Measurements from ENCODE around the gene LBX2.
A peak's percentile ranks its signal among the peaks of the same experiment; 100 is the strongest.
"Not testable (repeated sequence)": the region's sequence is repeated elsewhere in the genome, so short reads cannot be mapped to it uniquely, and the experiment has no call there.

Gene LBX2

GRCh38 chr2:74471332-74472065, 27.9 kb downstream of the LBX2 start:
- Histone ChIP-seq H3K9ac (ENCODE audit: low read length) (peak overlapping the region; percentile 81), H3K36me3 (ENCODE audit: control insufficient read depth, low read depth, low read length) (peaks cover 17% of the 10 kb centered on the region), H3K4me3 (ENCODE audit: low read length) (peak overlapping the region; percentile 99), H3K4me1 (ENCODE audit: control insufficient read depth, low read depth, low read length) (peaks cover 4% of the 10 kb centered on the region), H3K27ac (ENCODE audit: low read length) (no peak overlapping the region), H3K9me3 (ENCODE audit: control insufficient read depth, low read depth, low read length) (no peaks in the 10 kb centered on the region), H3K27me3 (ENCODE audit: control insufficient read depth, insufficient read depth, low read length) (no peaks in the 10 kb centered on the region)

- not testable (repeated sequence) for H3K9ac ChIP-seq (ENCODE audit: low read length); H3K9me3 ChIP-seq (ENCODE audit: control insufficient read depth, low read depth, low read length); H3K4me1 ChIP-seq (ENCODE audit: control insufficient read depth, low read depth, low read length); H3K4me3 ChIP-seq (ENCODE audit: low read length); H3K27ac ChIP-seq (ENCODE audit: low read length); H3K27me3 ChIP-seq (ENCODE audit: control insufficient read depth, insufficient read depth, low read length)
- peaks cover 16% of the 10 kb centered on the region for H3K36me3 ChIP-seq (ENCODE audit: control insufficient read depth, low read depth, low read length)
Observed at GRCh38 chr2:74470742-74471141, 28.7 kb downstream of the LBX2 start.

- Histone ChIP-seq H3K4me1 (ENCODE audit: control insufficient read depth, low read depth, low read length) (no peaks in the 10 kb centered on the region), H3K36me3 (ENCODE audit: control insufficient read depth, low read depth, low read length) (peaks cover 24% of the 10 kb centered on the region), H3K4me3 (ENCODE audit: low read length) (peak overlapping the region; percentile 84), H3K27me3 (ENCODE audit: control insufficient read depth, insufficient read depth, low read length) (no peaks in the 10 kb centered on the region), H3K9me3 (ENCODE audit: control insufficient read depth, low read depth, low read length) (no peaks in the 10 kb centered on the region), H3K9ac (ENCODE audit: low read length) (peak overlapping the region; percentile 60), H3K27ac (ENCODE audit: low read length) (no peak overlapping the region)
Observed at GRCh38 chr2:74464406-74464805, 35.0 kb downstream of the LBX2 start.

GRCh38 chr2:74462786-74463105, 36.7 kb downstream of the LBX2 start:
- H3K36me3 ChIP-seq (ENCODE audit: control insufficient read depth, low read depth, low read length): peaks cover 24% of the 10 kb centered on the region
- H3K9me3 ChIP-seq (ENCODE audit: control insufficient read depth, low read depth, low read length): no peaks in the 10 kb centered on the region
- no peaks in the 10 kb centered on the region for H3K27me3 ChIP-seq (ENCODE audit: control insufficient read depth, insufficient read depth, low read length)
- H3K27ac ChIP-seq (ENCODE audit: low read length): no peak overlapping the region
- H3K4me1 ChIP-seq (ENCODE audit: control insufficient read depth, low read depth, low read length): no peaks in the 10 kb centered on the region
- H3K9ac ChIP-seq (ENCODE audit: low read length): no peak overlapping the region
- H3K4me3 ChIP-seq (ENCODE audit: low read length): no peak overlapping the region

GRCh38 chr2:74462054-74462785, 37.2 kb downstream of the LBX2 start:
- Histone ChIP-seq H3K9me3 (ENCODE audit: control insufficient read depth, low read depth, low read length) (no peaks in the 10 kb centered on the region), H3K4me3 (ENCODE audit: low read length) (no peak overlapping the region), H3K36me3 (ENCODE audit: control insufficient read depth, low read depth, low read length) (peaks cover 24% of the 10 kb centered on the region), H3K9ac (ENCODE audit: low read length) (no peak overlapping the region), H3K27ac (ENCODE audit: low read length) (no peak overlapping the region), H3K4me1 (ENCODE audit: control insufficient read depth, low read depth, low read length) (no peaks in the 10 kb centered on the region), H3K27me3 (ENCODE audit: control insufficient read depth, insufficient read depth, low read length) (no peaks in the 10 kb centered on the region)

- Histone ChIP-seq H3K36me3 (ENCODE audit: control insufficient read depth, low read depth, low read length) (peaks cover 24% of the 10 kb centered on the region), H3K4me3 (ENCODE audit: low read length) (no peak overlapping the region), H3K9me3 (ENCODE audit: control insufficient read depth, low read depth, low read length) (no peaks in the 10 kb centered on the region), H3K27ac (ENCODE audit: low read length) (no peak overlapping the region), H3K4me1 (ENCODE audit: control insufficient read depth, low read depth, low read length) (peaks cover 5% of the 10 kb centered on the region), H3K27me3 (ENCODE audit: control insufficient read depth, insufficient read depth, low read length) (no peaks in the 10 kb centered on the region), H3K9ac (ENCODE audit: low read length) (no peak overlapping the region)
Observed at GRCh38 chr2:74461187-74462053, 38.0 kb downstream of the LBX2 start.

- H3K27ac ChIP-seq (ENCODE audit: low read length); H3K27me3 ChIP-seq (ENCODE audit: control insufficient read depth, insufficient read depth, low read length); H3K4me3 ChIP-seq (ENCODE audit: low read length); H3K9ac ChIP-seq (ENCODE audit: low read length); H3K4me1 ChIP-seq (ENCODE audit: control insufficient read depth, low read depth, low read length); H3K9me3 ChIP-seq (ENCODE audit: control insufficient read depth, low read depth, low read length): not testable (repeated sequence)
- peaks cover 24% of the 10 kb centered on the region for H3K36me3 ChIP-seq (ENCODE audit: control insufficient read depth, low read depth, low read length)
Observed at GRCh38 chr2:74460187-74460586, 39.2 kb downstream of the LBX2 start.

GRCh38 chr2:74459503-74460118, 39.8 kb downstream of the LBX2 start:
- H3K9ac ChIP-seq (ENCODE audit: low read length); H3K9me3 ChIP-seq (ENCODE audit: control insufficient read depth, low read depth, low read length); H3K27ac ChIP-seq (ENCODE audit: low read length); H3K4me1 ChIP-seq (ENCODE audit: control insufficient read depth, low read depth, low read length); H3K27me3 ChIP-seq (ENCODE audit: control insufficient read depth, insufficient read depth, low read length): not testable (repeated sequence)
- peaks cover 24% of the 10 kb centered on the region for H3K36me3 ChIP-seq (ENCODE audit: control insufficient read depth, low read depth, low read length)
- peak overlapping the region; percentile 74 for H3K4me3 ChIP-seq (ENCODE audit: low read length)

GRCh38 chr2:74458938-74459363, 40.5 kb downstream of the LBX2 start:
- H3K36me3 ChIP-seq (ENCODE audit: control insufficient read depth, low read depth, low read length): peaks cover 24% of the 10 kb centered on the region
- H3K4me1 ChIP-seq (ENCODE audit: control insufficient read depth, low read depth, low read length): peaks cover 6% of the 10 kb centered on the region
- no peaks in the 10 kb centered on the region for H3K9me3 ChIP-seq (ENCODE audit: control insufficient read depth, low read depth, low read length)
- H3K27me3 ChIP-seq (ENCODE audit: control insufficient read depth, insufficient read depth, low read length): no peaks in the 10 kb centered on the region
- H3K9ac ChIP-seq (ENCODE audit: low read length): peak overlapping the region; percentile 66
- H3K4me3 ChIP-seq (ENCODE audit: low read length): peak overlapping the region; percentile 74
- H3K27ac ChIP-seq (ENCODE audit: low read length): peak overlapping the region; percentile 47

GRCh38 chr2:74458132-74458937, 41.1 kb downstream of the LBX2 start, which contains the start of gene WBP1:
Gene WBP1 (plus strand): TSS chr2:74458438. CDS start chr2:74458603, 165 bp downstream.
- no peaks in the 10 kb centered on the region for H3K27me3 ChIP-seq (ENCODE audit: control insufficient read depth, insufficient read depth, low read length)
- H3K4me1 ChIP-seq (ENCODE audit: control insufficient read depth, low read depth, low read length): peaks cover 6% of the 10 kb centered on the region
- peak within 1 kb of the TSS; percentile 56 for H3K27ac ChIP-seq (ENCODE audit: low read length)
- H3K4me3 ChIP-seq (ENCODE audit: low read length): peak within 1 kb of the TSS; percentile 74
- peak within 1 kb of the TSS; percentile 86 for H3K9ac ChIP-seq (ENCODE audit: low read length)
- no peaks in the 10 kb centered on the region for H3K9me3 ChIP-seq (ENCODE audit: control insufficient read depth, low read depth, low read length)
- peaks cover 24% of the 10 kb centered on the region for H3K36me3 ChIP-seq (ENCODE audit: control insufficient read depth, low read depth, low read length)
